Suprapubic skin (tissue), 4 donors: ENCODE measurements around the gene INO80E.

Experiments used
- EP300 ChIP-seq: sonication (generic); formaldehyde crosslinking; IDR thresholded peaks from one replicate; pipeline ENCODE4 v1.6.1; 2017; ENCODE audit warnings: antibody characterized with exemption
- POLR2A ChIP-seq, 2 donors: fragments of 450-650 bp; IDR thresholded peaks; one replicate each; pipeline ENCODE4 v1.6.1; 2017; ENCODE audit warnings: antibody characterized with exemption in 2 of 2, mild to moderate bottlenecking in 2 of 2, moderate library complexity in 2 of 2
- POLR2AphosphoS5 ChIP-seq, 3 donors: sonication (generic); formaldehyde crosslinking; IDR thresholded peaks; one replicate each; pipeline ENCODE4 v1.6.1; 2017; ENCODE audit warnings: antibody characterized with exemption in 3 of 3
- TF ChIP-seq, protein P1 (sequence below), 2 donors: fragments of 200-600 bp in 1 of 2; fragments of 450-650 bp in 1 of 2; sonication (generic) in 1 of 2; IDR thresholded peaks; one replicate each; pipeline ENCODE4 v1.5.1; 2016 to 2019; ENCODE audit warnings: antibody characterized with exemption in 2 of 2, mild to moderate bottlenecking in 1 of 2, moderate library complexity in 1 of 2

GRCh38 chr16:29968205-29968604, 27.8 kb upstream of the INO80E start:
- TF ChIP-seq, protein P1, sequence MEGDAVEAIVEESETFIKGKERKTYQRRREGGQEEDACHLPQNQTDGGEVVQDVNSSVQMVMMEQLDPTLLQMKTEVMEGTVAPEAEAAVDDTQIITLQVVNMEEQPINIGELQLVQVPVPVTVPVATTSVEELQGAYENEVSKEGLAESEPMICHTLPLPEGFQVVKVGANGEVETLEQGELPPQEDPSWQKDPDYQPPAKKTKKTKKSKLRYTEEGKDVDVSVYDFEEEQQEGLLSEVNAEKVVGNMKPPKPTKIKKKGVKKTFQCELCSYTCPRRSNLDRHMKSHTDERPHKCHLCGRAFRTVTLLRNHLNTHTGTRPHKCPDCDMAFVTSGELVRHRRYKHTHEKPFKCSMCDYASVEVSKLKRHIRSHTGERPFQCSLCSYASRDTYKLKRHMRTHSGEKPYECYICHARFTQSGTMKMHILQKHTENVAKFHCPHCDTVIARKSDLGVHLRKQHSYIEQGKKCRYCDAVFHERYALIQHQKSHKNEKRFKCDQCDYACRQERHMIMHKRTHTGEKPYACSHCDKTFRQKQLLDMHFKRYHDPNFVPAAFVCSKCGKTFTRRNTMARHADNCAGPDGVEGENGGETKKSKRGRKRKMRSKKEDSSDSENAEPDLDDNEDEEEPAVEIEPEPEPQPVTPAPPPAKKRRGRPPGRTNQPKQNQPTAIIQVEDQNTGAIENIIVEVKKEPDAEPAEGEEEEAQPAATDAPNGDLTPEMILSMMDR (IDR thresholded peaks at IDR 0.05): no peak
- TF ChIP-seq POLR2A (IDR thresholded peaks at IDR 0.05) (no peak), POLR2AphosphoS5 (IDR thresholded peaks at IDR 0.05) (no peak), EP300 (no peak)
